Natural killer cell (primary cell): ENCODE results near the gene TMEM176A. TPM values are rescaled to one million over a fixed set of nuclear protein-coding genes. Genes with fewer than 3 reads are reported as not detected.

Experiments
- ATAC-seq, 3 donors: fragments of 150-1000 bp in 2 of 3; fragments of 200-7000 bp in 1 of 3; cut with Tn5 transposase; 1 replicate in 1 of 3; 2 replicates in 2 of 3; pipeline ENCODE4 v1.10.0; 2021; ENCODE audit warnings: mild to moderate bottlenecking in 2 of 3, moderate library complexity in 2 of 3
- DNase-seq, 2 donors: peaks; one replicate each; pipeline versions ENCODE4 v3.0.0 to v3.0.0-alpha.2; 2013 to 2021; ENCODE audit warnings: mixed read lengths in 1 of 2
- H3K27ac ChIP-seq: one replicate; pipeline ENCODE4 v1.5.1; 2013; ENCODE audit warnings: mild to moderate bottlenecking, low read length
- H3K27me3 ChIP-seq: one replicate; pipeline ENCODE4 v1.6.1; 2013; ENCODE audit warnings: low read length; ENCODE audit not compliant: control insufficient read depth, insufficient read depth
- H3K36me3 ChIP-seq: one replicate; pipeline ENCODE4 v1.6.1; 2013; ENCODE audit warnings: low read length; ENCODE audit not compliant: control insufficient read depth, insufficient read depth
- H3K4me1 ChIP-seq: one replicate; pipeline ENCODE4 v1.6.1; 2013; ENCODE audit warnings: low read length; ENCODE audit not compliant: control insufficient read depth, insufficient read depth
- H3K4me3 ChIP-seq: one replicate; pipeline ENCODE4 v1.5.1; 2013; ENCODE audit warnings: low read length
- H3K9me3 ChIP-seq: one replicate; pipeline ENCODE4 v1.6.1; 2013; ENCODE audit warnings: low read length; ENCODE audit not compliant: control insufficient read depth, insufficient read depth
- H3K27ac Mint-ChIP-seq, 2 donors: one replicate each; pipeline ENCODE4 v1.8.0; 2022; ENCODE audit warnings: mild to moderate bottlenecking in 2 of 2, mixed read lengths in 2 of 2, moderate library complexity in 1 of 2
- H3K27me3 Mint-ChIP-seq, 2 donors: one replicate each; pipeline ENCODE4 v1.8.0; 2022; ENCODE audit warnings: low read depth in 2 of 2, mixed read lengths in 2 of 2
- H3K36me3 Mint-ChIP-seq: one replicate; pipeline ENCODE4 v1.8.0; 2022; ENCODE audit warnings: mixed read lengths
- H3K4me1 Mint-ChIP-seq, 2 donors: one replicate each; pipeline ENCODE4 v1.8.0; 2022; ENCODE audit warnings: mixed read lengths in 2 of 2
- H3K4me3 Mint-ChIP-seq: one replicate; pipeline ENCODE4 v1.8.0; 2022; ENCODE audit warnings: mild to moderate bottlenecking, moderate library complexity, mixed read lengths
- H3K9me3 Mint-ChIP-seq, 2 donors: one replicate each; pipeline ENCODE4 v1.8.0; 2022; ENCODE audit warnings: mixed read lengths in 2 of 2
- CTCF ChIP-seq: fragments of 200-600 bp; IDR thresholded peaks from one replicate; pipeline ENCODE4 v1.8.0; 2022; ENCODE audit warnings: antibody characterized with exemption
- WGBS: methylation state at CpG from one replicate; pipeline ENCODE4 v1.1.7; 2013; ENCODE audit warnings: missing lambda C conversion rate; ENCODE audit not compliant: insufficient coverage; 5-methylcytosine and 5-hydroxymethylcytosine counted together
- intact Hi-C: fragments of 100-400 bp; cut with micrococcal nuclease; formaldehyde crosslinking; loops from one replicate; pipeline ENCODE4 v1.14.2; 2022
- total RNA-seq, 4 donors: library from RNA; stranded (reverse); fragments of 120-200 nt in 1 of 4; gene quantifications; one replicate each; pipeline versions ENCODE4 v1.2.3 to v1.2.4, GENCODE V29; 2013 to 2022

TMEM176A gene
- total RNA-seq, 3 donors from 2014 or later (not counting 1 experiment from before 2014, with no cell fraction given), result 2.0 TPM; not detected in 2

DNA sequence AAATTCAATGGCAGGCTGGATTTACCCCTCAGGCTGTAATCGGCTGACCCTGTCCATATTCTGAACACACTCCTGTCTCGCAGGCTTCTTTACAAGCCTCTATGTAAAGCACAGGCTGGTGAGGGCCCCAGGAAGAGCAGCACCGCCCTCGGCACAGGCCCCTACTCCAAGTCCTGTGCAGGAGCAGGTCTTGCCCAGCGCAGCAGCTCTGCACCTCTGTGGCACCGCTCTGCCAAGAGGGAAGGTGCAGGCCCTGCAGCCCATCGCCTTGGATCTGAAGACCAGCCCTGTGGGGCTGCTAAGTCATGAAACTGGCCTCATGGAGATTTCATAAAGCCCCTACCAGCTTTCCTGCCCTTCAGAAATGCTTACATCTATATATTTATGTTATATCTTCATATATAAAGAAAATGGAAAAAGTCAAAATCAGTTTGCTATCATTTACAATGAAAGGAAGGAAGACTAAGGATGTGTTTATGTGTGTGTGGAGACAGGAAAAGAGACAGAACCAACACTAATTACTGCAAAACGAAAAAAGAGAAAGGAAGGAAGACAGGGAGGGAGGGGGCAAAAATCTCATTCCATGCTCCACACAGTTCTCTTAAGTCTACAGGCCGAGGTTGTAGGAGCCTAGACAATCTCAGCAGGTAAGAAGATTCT is 10.0 kb upstream of the TMEM176A start:
- Mint-ChIP-seq H3K36me3 (no peaks in the 10 kb centered on the region), H3K27ac (no peak overlapping the region), H3K4me3 (no peak overlapping the region), H3K4me1 (no peaks in the 10 kb centered on the region), H3K27me3 (peaks cover 0 to 16% of the 10 kb centered on the region in 2 donors), H3K9me3 (no peaks in the 10 kb centered on the region)
- no peaks in the 10 kb centered on the region for H3K27me3 ChIP-seq
- H3K27ac ChIP-seq, result no peak overlapping the region
- 91% methylated on average over 8 of the region's 9 CpGs for WGBS
- no peak for ATAC-seq
- no peaks in the 10 kb centered on the region for H3K36me3 ChIP-seq
- no peak overlapping the region for H3K4me3 ChIP-seq
- intact Hi-C loops, result no loop called here
- H3K9me3 ChIP-seq, result no peaks in the 10 kb centered on the region
- TF ChIP-seq CTCF, result no peak
- no peak for DNase-seq
- H3K4me1 ChIP-seq, result peaks cover 3% of the 10 kb centered on the region

- WGBS, result 81% methylated on average over 5 of the region's 5 CpGs
- no peaks in the 10 kb centered on the region for H3K27me3 ChIP-seq
- no peak overlapping the region for H3K4me3 ChIP-seq
- H3K36me3 ChIP-seq, result no peaks in the 10 kb centered on the region
- H3K36me3 Mint-ChIP-seq, result no peaks in the 10 kb centered on the region
- no peak for ATAC-seq
- no peak overlapping the region for H3K27ac Mint-ChIP-seq
- intact Hi-C loops, result no loop called here
- no peak for TF ChIP-seq CTCF
- no peak overlapping the region for H3K4me3 Mint-ChIP-seq
- peaks cover 0 to 18% of the 10 kb centered on the region in 2 donors for H3K27me3 Mint-ChIP-seq
- no peaks in the 10 kb centered on the region for H3K9me3 ChIP-seq
- H3K4me1 Mint-ChIP-seq, result no peaks in the 10 kb centered on the region
- peaks cover 3% of the 10 kb centered on the region for H3K4me1 ChIP-seq
- DNase-seq, result no peak
- H3K27ac ChIP-seq, result no peak overlapping the region
- H3K9me3 Mint-ChIP-seq, result no peaks in the 10 kb centered on the region
Observed at GRCh38 chr7:150791304-150791703, 9.3 kb upstream of the TMEM176A start.

- no peaks in the 10 kb centered on the region for H3K36me3 ChIP-seq
- intact Hi-C loops, result no loop called here
- Mint-ChIP-seq H3K27ac (no peak overlapping the region), H3K27me3 (peaks cover 0 to 19% of the 10 kb centered on the region in 2 donors), H3K36me3 (no peaks in the 10 kb centered on the region), H3K4me3 (no peak overlapping the region), H3K9me3 (no peaks in the 10 kb centered on the region), H3K4me1 (no peaks in the 10 kb centered on the region)
- no peaks in the 10 kb centered on the region for H3K9me3 ChIP-seq
- DNase-seq (no peak), ATAC-seq (no peak)
- H3K27ac ChIP-seq, result no peak overlapping the region
- TF ChIP-seq CTCF, result no peak
- no peaks in the 10 kb centered on the region for H3K27me3 ChIP-seq
- no peak overlapping the region for H3K4me3 ChIP-seq
- peaks cover 3% of the 10 kb centered on the region for H3K4me1 ChIP-seq
- 91% methylated on average over 12 of the region's 12 CpGs for WGBS
Observed at GRCh38 chr7:150791746-150792452, 8.7 kb upstream of the TMEM176A start.
